Progenitor cell of endocrine pancreas (in vitro differentiated cells): ENCODE measurements around the gene CPT1A. TPM values are rescaled to one million over a fixed set of nuclear protein-coding genes. Genes with fewer than 3 reads are reported as not detected.

Experiments used
- DNase-seq: peaks from one replicate; pipeline ENCODE4 v3.0.0; 2021; ENCODE audit warnings: low spot score; ENCODE audit not compliant: unreplicated experiment
- H3K27ac Mint-ChIP-seq: 2 replicates; pipeline ENCODE4 v1.8.0; 2021; ENCODE audit warnings: mild to moderate bottlenecking, moderate library complexity, mixed read lengths
- H3K27me3 Mint-ChIP-seq: 2 replicates; pipeline ENCODE4 v1.8.0; 2021; ENCODE audit warnings: mixed read lengths
- H3K36me3 Mint-ChIP-seq: 2 replicates; pipeline ENCODE4 v1.8.0; 2022; ENCODE audit warnings: mixed read lengths; ENCODE audit not compliant: insufficient read depth
- H3K4me1 Mint-ChIP-seq: 2 replicates; pipeline ENCODE4 v1.8.0; 2021; ENCODE audit warnings: low read depth, mixed read lengths
- H3K4me3 Mint-ChIP-seq: 2 replicates; pipeline ENCODE4 v1.8.0; 2021; ENCODE audit warnings: low read depth, mild to moderate bottlenecking, moderate library complexity, mixed read lengths
- H3K9me3 Mint-ChIP-seq: 2 replicates; pipeline ENCODE4 v1.8.0; 2021; ENCODE audit warnings: low read depth, mixed read lengths
- CTCF ChIP-seq: fragments of 200-600 bp; sonication (generic); IDR thresholded peaks from one replicate; pipeline ENCODE4 v1.5.0; 2021; ENCODE audit warnings: antibody characterized with exemption, mild to moderate bottlenecking; ENCODE audit not compliant: unreplicated experiment
- total RNA-seq: library from RNA; stranded (reverse); gene quantifications from 2 replicates; pipeline ENCODE4 v1.2.1, GENCODE V29; 2021

CPT1A gene
- total RNA-seq, 1 donor from 2014 or later: 5.7 TPM

- no peak for TF ChIP-seq CTCF
- H3K4me3 Mint-ChIP-seq: no peak overlapping the region
- H3K27me3 Mint-ChIP-seq: peaks cover 2% of the 10 kb centered on the region
- H3K27ac Mint-ChIP-seq: no peak overlapping the region
- no peaks in the 10 kb centered on the region for H3K4me1 Mint-ChIP-seq
- no peaks in the 10 kb centered on the region for H3K9me3 Mint-ChIP-seq
- no peak for DNase-seq
- no peaks in the 10 kb centered on the region for H3K36me3 Mint-ChIP-seq
Measured at GRCh38 chr11:68796801-68797200, 44.9 kb downstream of the CPT1A start.

GRCh38 chr11:68792400-68792966, 49.2 kb downstream of the CPT1A start:
- no peak for DNase-seq
- H3K4me3 Mint-ChIP-seq: no peak overlapping the region
- no peak overlapping the region for H3K27ac Mint-ChIP-seq
- no peaks in the 10 kb centered on the region for H3K4me1 Mint-ChIP-seq
- H3K36me3 Mint-ChIP-seq: no peaks in the 10 kb centered on the region
- H3K9me3 Mint-ChIP-seq: no peaks in the 10 kb centered on the region
- TF ChIP-seq CTCF: no peak
- no peaks in the 10 kb centered on the region for H3K27me3 Mint-ChIP-seq

GRCh38 chr11:68784653-68785052, 57.1 kb downstream of the CPT1A start:
- no peak for TF ChIP-seq CTCF
- DNase-seq: no peak
- Mint-ChIP-seq H3K27ac (no peak overlapping the region), H3K27me3 (no peaks in the 10 kb centered on the region), H3K4me3 (no peak overlapping the region), H3K4me1 (no peaks in the 10 kb centered on the region), H3K9me3 (no peaks in the 10 kb centered on the region), H3K36me3 (no peaks in the 10 kb centered on the region)

GRCh38 chr11:68783216-68783821, 58.4 kb downstream of the CPT1A start:
- no peaks in the 10 kb centered on the region for H3K27me3 Mint-ChIP-seq
- no peak for TF ChIP-seq CTCF
- no peaks in the 10 kb centered on the region for H3K9me3 Mint-ChIP-seq
- DNase-seq: no peak
- H3K27ac Mint-ChIP-seq: no peak overlapping the region
- no peaks in the 10 kb centered on the region for H3K4me1 Mint-ChIP-seq
- no peaks in the 10 kb centered on the region for H3K36me3 Mint-ChIP-seq
- H3K4me3 Mint-ChIP-seq: no peak overlapping the region

GRCh38 chr11:68782711-68783110, 59.0 kb downstream of the CPT1A start:
- no peak for DNase-seq
- H3K4me1 Mint-ChIP-seq: no peaks in the 10 kb centered on the region
- no peaks in the 10 kb centered on the region for H3K27me3 Mint-ChIP-seq
- H3K36me3 Mint-ChIP-seq: no peaks in the 10 kb centered on the region
- no peak for TF ChIP-seq CTCF
- no peak overlapping the region for H3K4me3 Mint-ChIP-seq
- H3K27ac Mint-ChIP-seq: no peak overlapping the region
- no peaks in the 10 kb centered on the region for H3K9me3 Mint-ChIP-seq
